ENCODE measurements around the gene SMARCD2.
"Not testable (repeated sequence)": the region's sequence is repeated elsewhere in the genome, so short reads cannot be mapped to it uniquely, and the experiment has no call there.

SMARCD2 gene

DNA sequence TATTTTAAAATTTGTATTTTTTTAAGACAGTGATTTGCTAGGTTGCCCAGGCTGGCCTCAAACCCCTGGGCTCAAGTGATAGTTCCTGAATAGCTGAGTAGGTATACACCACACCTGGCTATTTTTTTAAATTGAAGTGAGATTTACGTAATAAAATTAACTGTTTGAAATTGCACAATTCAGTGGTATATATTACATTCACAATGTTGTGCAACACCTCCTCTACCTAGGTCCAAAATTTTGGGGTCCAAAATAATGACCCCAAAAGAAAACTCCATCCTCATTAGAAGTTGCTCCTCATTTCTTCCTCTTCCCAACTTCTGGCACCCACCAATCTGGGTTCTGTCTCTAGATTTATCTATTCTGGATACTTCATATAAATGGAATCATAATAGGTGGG is 3.0 kb upstream of the SMARCD2 start:
- Mint-ChIP-seq H3K9me3 (peaks cover 4% of the 10 kb centered on the region), H3K36me3 (ENCODE audit: low read depth) (no peaks in the 10 kb centered on the region), H3K27me3 (ENCODE audit: low read depth) (peaks cover 4% of the 10 kb centered on the region), H3K27ac (peak overlapping the region in 1 of 3 experiments; percentile 26), H3K4me3 (peak overlapping the region; percentile 7 to 21 (median 11)), H3K4me1 (peaks cover 24% of the 10 kb centered on the region)
- TF ChIP-seq CTCF (IDR thresholded peaks at IDR 0.05; ENCODE audit: unreplicated experiment in 3 of 3): no peak

- H3K27ac Mint-ChIP-seq: peak overlapping the region; percentile 80 to 99 (median 98)
- H3K36me3 Mint-ChIP-seq (ENCODE audit: low read depth): no peaks in the 10 kb centered on the region
- H3K9me3 Mint-ChIP-seq: peaks cover 4% of the 10 kb centered on the region
These were observed 1.6 kb upstream of the SMARCD2 start for GRCh38 chr17:63843910-63844677.

DNA sequence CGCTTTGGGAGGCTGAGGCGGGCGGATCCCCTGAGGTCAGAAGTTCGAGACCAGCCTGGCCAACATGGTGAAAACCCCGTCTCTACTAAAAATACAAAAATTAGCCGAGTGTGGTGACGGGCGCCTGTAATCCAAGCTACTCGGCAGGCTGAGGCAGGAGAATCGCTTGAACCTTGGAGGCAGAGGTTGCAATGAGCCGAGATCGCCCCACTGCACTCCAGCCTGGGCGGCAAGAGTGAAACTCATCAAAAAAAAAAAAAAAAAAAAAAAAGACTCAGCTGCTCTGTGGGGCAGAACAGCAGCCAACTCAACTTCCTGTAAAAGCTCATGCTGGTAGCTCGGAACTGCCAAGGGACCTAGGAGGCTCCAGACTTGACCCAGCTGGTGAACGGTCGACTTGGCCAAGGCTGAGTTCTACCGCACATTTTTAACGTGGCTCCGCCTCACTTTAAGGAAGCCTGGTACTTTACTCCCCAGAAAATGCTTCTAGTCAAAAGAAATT is 953 bp upstream of the SMARCD2 start:
- H3K36me3 Mint-ChIP-seq (ENCODE audit: low read depth); H3K27me3 Mint-ChIP-seq (ENCODE audit: low read depth); H3K9me3 Mint-ChIP-seq: not testable (repeated sequence)
- peak overlapping the region; percentile 84 to 89 (median 89) for H3K4me3 Mint-ChIP-seq
- H3K4me1 Mint-ChIP-seq: peaks cover 34% of the 10 kb centered on the region
- H3K27ac Mint-ChIP-seq: peak overlapping the region; percentile 80 to 99 (median 98)

More at GRCh38 chr17:63843910-63844677, 1.6 kb upstream of the SMARCD2 start:
- peak overlapping the region; percentile 84 to 89 (median 89) for H3K4me3 Mint-ChIP-seq
- TF ChIP-seq CTCF (IDR thresholded peaks at IDR 0.05; ENCODE audit: unreplicated experiment in 3 of 3): no peak
- peaks cover 3% of the 10 kb centered on the region for H3K27me3 Mint-ChIP-seq (ENCODE audit: low read depth)
- H3K4me1 Mint-ChIP-seq: peaks cover 31% of the 10 kb centered on the region

- Mint-ChIP-seq H3K27me3 (ENCODE audit: low read depth) (no peaks in the 10 kb centered on the region), H3K4me3 (peak overlapping the region; percentile 97 to 99 (median 99)), H3K9me3 (no peaks in the 10 kb centered on the region), H3K4me1 (peaks cover 34% of the 10 kb centered on the region), H3K27ac (peak overlapping the region; percentile 98 to 99 (median 99)), H3K36me3 (ENCODE audit: low read depth) (peaks cover 1% of the 10 kb centered on the region)
- no peak for TF ChIP-seq CTCF (IDR thresholded peaks at IDR 0.05; ENCODE audit: unreplicated experiment in 3 of 3)
These were observed 329 bp downstream of the SMARCD2 start for GRCh38 chr17:63842173-63842539.

DNA sequence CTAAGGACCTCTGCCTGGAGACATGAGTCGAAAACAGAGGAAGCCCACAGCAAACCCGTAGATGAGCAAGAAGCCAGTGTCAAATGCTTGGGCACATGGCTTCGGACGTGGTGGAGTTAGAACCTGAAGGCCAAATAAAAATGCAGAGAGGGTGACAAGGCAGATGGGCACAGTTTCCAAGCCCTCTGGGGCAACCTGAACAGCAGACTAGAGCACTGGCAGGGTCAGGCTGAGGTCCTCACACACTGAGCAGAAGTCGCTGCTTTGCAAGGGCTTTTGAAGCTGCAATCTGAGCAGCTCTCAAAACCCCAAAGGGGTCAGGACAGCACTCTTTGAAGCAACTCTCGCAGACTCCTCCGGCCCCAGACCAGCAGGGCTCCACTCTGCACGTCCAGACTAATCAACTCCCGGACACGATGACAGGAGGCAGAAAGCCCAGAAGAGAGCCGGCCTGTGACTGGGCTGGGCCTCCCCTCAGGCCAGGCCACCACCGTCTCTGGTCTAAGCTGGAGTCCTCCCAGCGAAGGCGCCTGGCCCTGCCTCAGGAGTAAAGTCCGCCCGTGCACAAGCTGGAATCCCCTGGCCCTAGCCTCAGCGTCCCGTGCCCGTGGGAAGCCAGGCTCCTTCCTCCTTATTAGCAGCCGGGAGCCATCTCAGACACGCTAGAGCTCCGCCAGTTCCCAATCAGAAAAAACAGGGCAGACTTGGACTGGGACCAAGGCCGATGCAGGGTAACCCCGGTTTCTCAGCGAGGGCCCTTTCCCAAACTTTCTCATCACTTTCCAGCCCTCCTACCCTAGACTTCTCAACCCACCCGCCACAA is 924 bp downstream of the SMARCD2 start:
- no peak for TF ChIP-seq CTCF (IDR thresholded peaks at IDR 0.05; ENCODE audit: unreplicated experiment in 3 of 3)
- Mint-ChIP-seq H3K4me1 (peaks cover 34% of the 10 kb centered on the region), H3K4me3 (peak overlapping the region; percentile 97 to 99 (median 99)), H3K27me3 (ENCODE audit: low read depth) (no peaks in the 10 kb centered on the region), H3K36me3 (ENCODE audit: low read depth) (peaks cover 7% of the 10 kb centered on the region), H3K9me3 (no peaks in the 10 kb centered on the region), H3K27ac (peak overlapping the region; percentile 98 to 99 (median 99))

Measured in nephron (organoid).